ENCODE data around the gene ATXN3L.
"Not testable (repeated sequence)": the region's sequence is repeated elsewhere in the genome, so short reads cannot be mapped to it uniquely, and the experiment has no call there.

ATXN3L gene

GRCh38 chrX:13304052-13304451 lies 15.8 kb downstream of the ATXN3L start:
- no peaks in the 10 kb centered on the region for H4K20me1 ChIP-seq (ENCODE audit: insufficient read depth, low read length, poor library complexity, severe bottlenecking)
- H3K9ac ChIP-seq (ENCODE audit: low read depth, low read length, poor library complexity, severe bottlenecking), result no peak overlapping the region
- H3K4me2 ChIP-seq (ENCODE audit: low read depth, low read length, poor library complexity, severe bottlenecking), result no peak overlapping the region
- H3K9me3 ChIP-seq (ENCODE audit: insufficient read depth, low read depth, low read length), result no peaks in the 10 kb centered on the region
- H3K4me1 ChIP-seq (ENCODE audit: insufficient read depth, low read length, poor library complexity, severe bottlenecking), result no peaks in the 10 kb centered on the region
- no peaks in the 10 kb centered on the region for H3K36me3 ChIP-seq (ENCODE audit: insufficient read depth, low read length)
- no peak overlapping the region for H3K4me3 ChIP-seq (ENCODE audit: low read length, poor library complexity, severe bottlenecking)
- H2AFZ ChIP-seq (ENCODE audit: low read length), result no peak overlapping the region
- H3F3A ChIP-seq (ENCODE audit: low read depth), result no peaks in the 10 kb centered on the region
- H3K27me3 ChIP-seq (ENCODE audit: insufficient read depth, low read length, poor library complexity, severe bottlenecking), result no peaks in the 10 kb centered on the region
- H3K9me2 ChIP-seq (replicated peaks; ENCODE audit: low read depth, low read length), result no peaks in the 10 kb centered on the region
- TF ChIP-seq EZH2phosphoT487 (IDR thresholded peaks at IDR 0.05; ENCODE audit: borderline replicate concordance) (no peak), CTCF (conservative IDR thresholded peaks at IDR 0.05; ENCODE audit: low read length) (no peak)
- no peaks in the 10 kb centered on the region for H3K79me2 ChIP-seq (ENCODE audit: insufficient read depth, low read length)

- not testable (repeated sequence) for H3K36me3 ChIP-seq (ENCODE audit: insufficient read depth, low read length); H4K20me1 ChIP-seq (ENCODE audit: insufficient read depth, low read length, poor library complexity, severe bottlenecking); H3K4me3 ChIP-seq (ENCODE audit: low read length, poor library complexity, severe bottlenecking); H3K9ac ChIP-seq (ENCODE audit: low read depth, low read length, poor library complexity, severe bottlenecking); H3F3A ChIP-seq (ENCODE audit: low read depth); H2AFZ ChIP-seq (ENCODE audit: low read length); H3K4me1 ChIP-seq (ENCODE audit: insufficient read depth, low read length, poor library complexity, severe bottlenecking); H3K4me2 ChIP-seq (ENCODE audit: low read depth, low read length, poor library complexity, severe bottlenecking); H3K27me3 ChIP-seq (ENCODE audit: insufficient read depth, low read length, poor library complexity, severe bottlenecking); H3K79me2 ChIP-seq (ENCODE audit: insufficient read depth, low read length); H3K9me2 ChIP-seq (replicated peaks; ENCODE audit: low read depth, low read length); H3K9me3 ChIP-seq (ENCODE audit: insufficient read depth, low read depth, low read length)
Observed at GRCh38 chrX:13303248-13303647, 16.6 kb downstream of the ATXN3L start.

GRCh38 chrX:13298836-13299235 lies 21.0 kb downstream of the ATXN3L start:
- H4K20me1 ChIP-seq (ENCODE audit: insufficient read depth, low read length, poor library complexity, severe bottlenecking), result no peaks in the 10 kb centered on the region
- no peaks in the 10 kb centered on the region for H3K9me2 ChIP-seq (replicated peaks; ENCODE audit: low read depth, low read length)
- H2AFZ ChIP-seq (ENCODE audit: low read length), result no peak overlapping the region
- H3K9ac ChIP-seq (ENCODE audit: low read depth, low read length, poor library complexity, severe bottlenecking), result no peak overlapping the region
- no peaks in the 10 kb centered on the region for H3K4me1 ChIP-seq (ENCODE audit: insufficient read depth, low read length, poor library complexity, severe bottlenecking)
- H3K4me2 ChIP-seq (ENCODE audit: low read depth, low read length, poor library complexity, severe bottlenecking), result no peak overlapping the region
- no peak for TF ChIP-seq EZH2phosphoT487 (IDR thresholded peaks at IDR 0.05; ENCODE audit: borderline replicate concordance)
- no peak for TF ChIP-seq CTCF (conservative IDR thresholded peaks at IDR 0.05; ENCODE audit: low read length)
- H3K4me3 ChIP-seq (ENCODE audit: low read length, poor library complexity, severe bottlenecking), result no peak overlapping the region
- H3K36me3 ChIP-seq (ENCODE audit: insufficient read depth, low read length), result no peaks in the 10 kb centered on the region
- no peaks in the 10 kb centered on the region for H3F3A ChIP-seq (ENCODE audit: low read depth)
- H3K27me3 ChIP-seq (ENCODE audit: insufficient read depth, low read length, poor library complexity, severe bottlenecking), result no peaks in the 10 kb centered on the region
- H3K9me3 ChIP-seq (ENCODE audit: insufficient read depth, low read depth, low read length), result no peaks in the 10 kb centered on the region
- H3K79me2 ChIP-seq (ENCODE audit: insufficient read depth, low read length), result no peaks in the 10 kb centered on the region

GRCh38 chrX:13295841-13296240 lies 24.0 kb downstream of the ATXN3L start:
- TF ChIP-seq CTCF (conservative IDR thresholded peaks at IDR 0.05; ENCODE audit: low read length), result no peak
- no peak for TF ChIP-seq EZH2phosphoT487 (IDR thresholded peaks at IDR 0.05; ENCODE audit: borderline replicate concordance)
- Histone ChIP-seq H3K9ac (ENCODE audit: low read depth, low read length, poor library complexity, severe bottlenecking) (no peak overlapping the region), H3K27me3 (ENCODE audit: insufficient read depth, low read length, poor library complexity, severe bottlenecking) (no peaks in the 10 kb centered on the region), H2AFZ (ENCODE audit: low read length) (no peak overlapping the region), H3K4me3 (ENCODE audit: low read length, poor library complexity, severe bottlenecking) (no peak overlapping the region), H3K79me2 (ENCODE audit: insufficient read depth, low read length) (no peaks in the 10 kb centered on the region), H3K4me2 (ENCODE audit: low read depth, low read length, poor library complexity, severe bottlenecking) (no peak overlapping the region), H3K36me3 (ENCODE audit: insufficient read depth, low read length) (no peaks in the 10 kb centered on the region), H3K4me1 (ENCODE audit: insufficient read depth, low read length, poor library complexity, severe bottlenecking) (no peaks in the 10 kb centered on the region), H4K20me1 (ENCODE audit: insufficient read depth, low read length, poor library complexity, severe bottlenecking) (no peaks in the 10 kb centered on the region), H3K9me2 (replicated peaks; ENCODE audit: low read depth, low read length) (no peaks in the 10 kb centered on the region), H3K9me3 (ENCODE audit: insufficient read depth, low read depth, low read length) (no peaks in the 10 kb centered on the region), H3F3A (ENCODE audit: low read depth) (no peaks in the 10 kb centered on the region)
